Calu3 (cell line): ENCODE results near the gene CHKB. TPM values are rescaled to one million over a fixed set of nuclear protein-coding genes. Genes with fewer than 3 reads are reported as not detected.

Source experiments
- total RNA-seq: library from RNA; stranded (reverse); gene quantifications from 2 replicates; pipeline ENCODE4 v1.2.3, GENCODE V29; 2022

The CHKB gene
- total RNA-seq, 1 experiment from 2014 or later, result 80.9 TPM

Other genes with a start within 250 kb of the CHKB start
- 47.1 and 50.0 TPM in 2 replicates for gene PPP6R2, start 239.5 kb downstream of the CHKB start, total RNA-seq
- gene SBF1, start 107.8 kb downstream of the CHKB start, total RNA-seq, result 102 and 104 TPM in 2 replicates
- gene ADM2, start 101.3 kb downstream of the CHKB start, total RNA-seq, result 10.2 and 13.6 TPM in 2 replicates
- 0.45 TPM in 1 of 2 replicates, not detected in the other for gene MIOX, start 96.0 kb downstream of the CHKB start, total RNA-seq
- gene LMF2, start 75.1 kb downstream of the CHKB start, total RNA-seq, result 85.2 and 87.1 TPM in 2 replicates
- gene NCAPH2, start 74.6 kb downstream of the CHKB start, total RNA-seq, result 73.2 and 92.0 TPM in 2 replicates
- gene SCO2, start 57.3 kb downstream of the CHKB start, total RNA-seq, result 3.6 and 5.3 TPM in 2 replicates
- gene TYMP, start 52.8 kb downstream of the CHKB start, total RNA-seq, result 44.1 and 62.2 TPM in 2 replicates
- 1.6 and 3.0 TPM in 2 replicates for gene KLHDC7B, start 37.0 kb downstream of the CHKB start, total RNA-seq
- gene SYCE3, start 19.9 kb downstream of the CHKB start, total RNA-seq, result not detected in 2 replicates
- gene CPT1B, start 4.4 kb downstream of the CHKB start, total RNA-seq, result 72.6 and 77.0 TPM in 2 replicates
- 2.9 and 3.1 TPM in 2 replicates for gene MAPK8IP2, start 17.9 kb upstream of the CHKB start, total RNA-seq
- gene ARSA, start 45.3 kb upstream of the CHKB start, total RNA-seq, result 39.4 and 40.2 TPM in 2 replicates
- gene SHANK3, start 90.0 kb upstream of the CHKB start, total RNA-seq, result 2.1 and 2.5 TPM in 2 replicates
- not detected in 2 replicates for gene ACR, start 155.4 kb upstream of the CHKB start, total RNA-seq
- 38.4 and 39.9 TPM in 2 replicates for gene RABL2B, start 200.8 kb upstream of the CHKB start, total RNA-seq